K562 (cell line): ENCODE measurements around the gene MATK. TPM values are rescaled to one million over a fixed set of nuclear protein-coding genes. Genes with fewer than 3 reads are reported as not detected.

Experiments
- C11orf30 ChIP-seq: fragments of 450-650 bp; IDR thresholded peaks from 2 replicates; pipeline ENCODE4 v1.6.1; 2016; ENCODE audit warnings: low read depth, mild to moderate bottlenecking
- CBX2 ChIP-seq: fragments of 200-600 bp; sonication (generic); IDR thresholded peaks from one replicate; pipeline ENCODE4 v1.6.1; 2012; ENCODE audit warnings: mild to moderate bottlenecking, low read length, inconsistent platforms; ENCODE audit not compliant: insufficient read depth, poor library complexity, severe bottlenecking
- ERF ChIP-seq: fragments of 450-650 bp; formaldehyde crosslinking; IDR thresholded peaks from 2 replicates; pipeline ENCODE4 v1.4.0; 2020; ENCODE audit warnings: mild to moderate bottlenecking, mixed read lengths
- MAZ ChIP-seq, 2 experiments: fragments of 450-650 bp in 1 of 2; sonication (generic) in 1 of 2; formaldehyde crosslinking; IDR thresholded peaks in 1 of 2; conservative IDR thresholded peaks in 1 of 2; 2 replicates each; pipeline versions ENCODE4 v1.4.0 to v1.5.0; 2020; ENCODE audit warnings: mild to moderate bottlenecking in 1 of 2, missing genetic modification reagents in 1 of 2
- RNF2 ChIP-seq: sonication (generic); IDR thresholded peaks from 2 replicates; pipeline ENCODE4 v1.6.1; 2016
- SMARCA4 ChIP-seq: fragments of 450-650 bp; IDR thresholded peaks from 2 replicates; pipeline ENCODE4 v1.6.1; 2016
- ZBTB40 ChIP-seq, 2 experiments: fragments of 450-650 bp in 1 of 2; sonication (generic) in 1 of 2; formaldehyde crosslinking in 1 of 2; IDR thresholded peaks; 2 replicates each; pipeline versions ENCODE4 v1.7.1 to v1.9.0; 2016 to 2022; ENCODE audit warnings: inconsistent platforms in 1 of 2, mild to moderate bottlenecking in 1 of 2, missing genetic modification reagents in 1 of 2
- ZBTB8A ChIP-seq: fragments of 450-650 bp; IDR thresholded peaks from 2 replicates; pipeline ENCODE4 v1.6.1; 2018; ENCODE audit warnings: mild to moderate bottlenecking, moderate library complexity; ENCODE audit not compliant: partially characterized antibody
- ZNF561 ChIP-seq: fragments of 450-650 bp; formaldehyde crosslinking; conservative IDR thresholded peaks from 2 replicates; pipeline ENCODE4 v1.4.0; 2020; ENCODE audit warnings: mild to moderate bottlenecking, moderate library complexity
- polyA plus RNA-seq, 8 experiments: library from polyadenylated mRNA; depleted of rRNA in 4 of 8; stranded (reverse) in 5 of 8; unstranded in 3 of 8; fragments of >200 nt; fragmentation: Nextera tagmentation in 2 of 8; fragmentation: Illumina TruSeq in 1 of 8; extraction: Ambion mirVana in 2 of 8; extraction: Trizol in 1 of 8; gene quantifications; 2 replicates each; pipeline versions ENCODE4 v1.2.1 to v1.2.3, GENCODE V29; 2011 to 2014; ENCODE audit warnings: inconsistent platforms in 1 of 8, missing spikeins in 1 of 8
- total RNA-seq, 7 experiments: library from RNA; depleted of rRNA in 6 of 7; stranded (reverse); fragments of >200 nt in 6 of 7; fragmentation: Illumina TruSeq in 2 of 7; extraction: Trizol in 2 of 7; gene quantifications; 2 replicates each; pipeline versions ENCODE4 v1.2.1 to v1.2.3, GENCODE V29; 2011 to 2021; ENCODE audit warnings: low replicate concordance in 1 of 7
- TF ChIP-seq, protein P1 (sequence below): IDR thresholded peaks from 2 replicates; pipeline ENCODE4 v1.6.1; 2012; ENCODE audit warnings: low read depth, low read length, improper control_type of control experiment, borderline replicate concordance
- TF ChIP-seq, protein P2 (sequence below): fragments of 250-450 bp; sonication (Bioruptor Pico); IDR thresholded peaks from 2 replicates; pipeline ENCODE4 v1.5.0; 2021
- TF ChIP-seq, protein P3 (sequence below): fragments of 450-650 bp; IDR thresholded peaks from 2 replicates; pipeline ENCODE4 v1.6.1; 2016; ENCODE audit warnings: borderline replicate concordance

MATK gene
- total and polyA plus RNA-seq, 9 of the 15 experiments (the other 6 are each of a cell fraction or from before 2014, with no cell fraction given): 0.08 to 41.5 (median 21.4) TPM

DNA sequence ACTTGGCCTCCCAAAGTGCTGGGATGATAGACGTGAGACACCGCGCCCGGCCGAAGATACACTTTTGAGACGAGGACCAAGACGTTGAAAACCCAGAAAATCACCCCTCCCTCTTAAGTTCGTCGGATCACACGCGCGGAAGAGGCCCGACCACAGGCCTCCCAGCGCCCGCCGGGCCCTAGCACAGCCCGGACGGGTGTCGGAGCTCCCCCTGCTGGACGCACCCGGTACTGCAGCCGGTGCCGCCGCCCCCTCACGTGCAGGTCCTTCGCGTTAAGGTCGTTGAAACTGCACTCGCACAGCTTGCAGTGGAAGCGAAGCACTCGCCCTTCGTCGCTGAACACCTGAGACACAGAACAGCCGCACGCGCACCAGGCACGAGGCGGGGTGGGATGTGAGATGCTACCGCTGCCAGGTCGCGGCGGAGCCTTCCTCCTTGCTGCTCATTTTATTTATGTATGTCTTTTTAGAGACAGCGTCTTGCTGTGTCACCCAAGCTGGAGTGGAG is 35.7 kb upstream of the MATK start (continued):
- TF ChIP-seq, protein P1, sequence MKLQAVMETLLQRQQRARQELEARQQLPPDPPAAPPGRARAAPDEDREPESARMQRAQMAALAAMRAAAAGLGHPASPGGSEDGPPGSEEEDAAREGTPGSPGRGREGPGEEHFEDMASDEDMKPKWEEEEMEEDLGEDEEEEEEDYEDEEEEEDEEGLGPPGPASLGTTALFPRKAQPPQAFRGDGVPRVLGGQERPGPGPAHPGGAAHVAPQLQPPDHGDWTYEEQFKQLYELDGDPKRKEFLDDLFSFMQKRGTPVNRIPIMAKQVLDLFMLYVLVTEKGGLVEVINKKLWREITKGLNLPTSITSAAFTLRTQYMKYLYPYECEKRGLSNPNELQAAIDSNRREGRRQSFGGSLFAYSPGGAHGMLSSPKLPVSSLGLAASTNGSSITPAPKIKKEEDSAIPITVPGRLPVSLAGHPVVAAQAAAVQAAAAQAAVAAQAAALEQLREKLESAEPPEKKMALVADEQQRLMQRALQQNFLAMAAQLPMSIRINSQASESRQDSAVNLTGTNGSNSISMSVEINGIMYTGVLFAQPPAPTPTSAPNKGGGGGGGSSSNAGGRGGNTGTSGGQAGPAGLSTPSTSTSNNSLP: no peak
- TF ChIP-seq RNF2 (peak; percentile 47; the same call in 1 of the 2 replicates), MAZ (CRISPR knock-in tag; conservative IDR thresholded peaks at IDR 0.05 in 1 of 2, IDR thresholded peaks at IDR 0.05 in 1 of 2) (peak; percentile 39 to 86; a peak in 3 of 4 replicates), ERF (CRISPR knock-in tag) (no peak), C11orf30 (peak; percentile 59; the same call in 1 of the 2 replicates), CBX2 (no peak), ZBTB8A (no peak), ZBTB40 (IDR thresholded peaks at IDR 0.05) (peak; percentile 23; the same call in 1 of the 2 replicates), ZBTB40 (CRISPR knock-in tag; IDR thresholded peaks at IDR 0.05) (0 out of 2 replicates have a peak, but pooled peaks have one; percentile 33), SMARCA4 (no peak), ZNF561 (CRISPR knock-in tag) (no peak)
- TF ChIP-seq, protein P2, sequence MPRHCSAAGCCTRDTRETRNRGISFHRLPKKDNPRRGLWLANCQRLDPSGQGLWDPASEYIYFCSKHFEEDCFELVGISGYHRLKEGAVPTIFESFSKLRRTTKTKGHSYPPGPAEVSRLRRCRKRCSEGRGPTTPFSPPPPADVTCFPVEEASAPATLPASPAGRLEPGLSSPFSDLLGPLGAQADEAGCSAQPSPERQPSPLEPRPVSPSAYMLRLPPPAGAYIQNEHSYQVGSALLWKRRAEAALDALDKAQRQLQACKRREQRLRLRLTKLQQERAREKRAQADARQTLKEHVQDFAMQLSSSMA (CRISPR knock-in tag): no peak
- TF ChIP-seq, protein P3, sequence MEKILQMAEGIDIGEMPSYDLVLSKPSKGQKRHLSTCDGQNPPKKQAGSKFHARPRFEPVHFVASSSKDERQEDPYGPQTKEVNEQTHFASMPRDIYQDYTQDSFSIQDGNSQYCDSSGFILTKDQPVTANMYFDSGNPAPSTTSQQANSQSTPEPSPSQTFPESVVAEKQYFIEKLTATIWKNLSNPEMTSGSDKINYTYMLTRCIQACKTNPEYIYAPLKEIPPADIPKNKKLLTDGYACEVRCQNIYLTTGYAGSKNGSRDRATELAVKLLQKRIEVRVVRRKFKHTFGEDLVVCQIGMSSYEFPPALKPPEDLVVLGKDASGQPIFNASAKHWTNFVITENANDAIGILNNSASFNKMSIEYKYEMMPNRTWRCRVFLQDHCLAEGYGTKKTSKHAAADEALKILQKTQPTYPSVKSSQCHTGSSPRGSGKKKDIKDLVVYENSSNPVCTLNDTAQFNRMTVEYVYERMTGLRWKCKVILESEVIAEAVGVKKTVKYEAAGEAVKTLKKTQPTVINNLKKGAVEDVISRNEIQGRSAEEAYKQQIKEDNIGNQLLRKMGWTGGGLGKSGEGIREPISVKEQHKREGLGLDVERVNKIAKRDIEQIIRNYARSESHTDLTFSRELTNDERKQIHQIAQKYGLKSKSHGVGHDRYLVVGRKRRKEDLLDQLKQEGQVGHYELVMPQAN: no peak
